ENCODE results near the gene TRMT1.

TRMT1 gene

GRCh38 chr19:13117772-13118423 lies 1.4 kb upstream of the TRMT1 start, which contains the start of gene NACC1:
Gene NACC1 (plus strand): TSS chr19:13118264. CDS start chr19:13135208, 16,944 bp downstream.
- TF ChIP-seq CTCF (IDR thresholded peaks at IDR 0.05; ENCODE audit: low read depth, low read length), result no peak
- Histone ChIP-seq H3K36me3 (peaks cover 49% of the 10 kb centered on the region), H3K27me3 (ENCODE audit: insufficient read depth, low read depth, severe bottlenecking) (no peaks in the 10 kb centered on the region), H3K27ac (peak within 1 kb of the TSS; percentile 97), H3K4me3 (ENCODE audit: low read depth, low read length) (peak within 1 kb of the TSS; percentile 96), H3K9me3 (ENCODE audit: severe bottlenecking) (no peaks in the 10 kb centered on the region)
- DNase-seq, result peak; percentile 89

GRCh38 chr19:13117176-13117771 lies 734 bp upstream of the TRMT1 start:
- no peak for DNase-seq
- peak overlapping the region; percentile 88 for H3K27ac ChIP-seq

GRCh38 chr19:13115936-13116281 lies 631 bp downstream of the TRMT1 start:
- Histone ChIP-seq H3K27me3 (ENCODE audit: insufficient read depth, low read depth, severe bottlenecking) (no peaks in the 10 kb centered on the region), H3K9me3 (ENCODE audit: severe bottlenecking) (no peaks in the 10 kb centered on the region), H3K36me3 (peaks cover 51% of the 10 kb centered on the region), H3K27ac (peak overlapping the region; percentile 88), H3K4me3 (ENCODE audit: low read depth, low read length) (peak overlapping the region; percentile 96)
- TF ChIP-seq CTCF (IDR thresholded peaks at IDR 0.05; ENCODE audit: low read depth, low read length), result no peak
- no peak for DNase-seq

More at GRCh38 chr19:13117176-13117771, 734 bp upstream of the TRMT1 start:
- peak overlapping the region; percentile 96 for H3K4me3 ChIP-seq (ENCODE audit: low read depth, low read length)
- peaks cover 55% of the 10 kb centered on the region for H3K36me3 ChIP-seq
- no peak for TF ChIP-seq CTCF (IDR thresholded peaks at IDR 0.05; ENCODE audit: low read depth, low read length)
- no peaks in the 10 kb centered on the region for H3K9me3 ChIP-seq (ENCODE audit: severe bottlenecking)
- no peaks in the 10 kb centered on the region for H3K27me3 ChIP-seq (ENCODE audit: insufficient read depth, low read depth, severe bottlenecking)

GRCh38 chr19:13112555-13112954 lies 4.0 kb downstream of the TRMT1 start:
- Histone ChIP-seq H3K36me3 (peaks cover 38% of the 10 kb centered on the region), H3K9me3 (ENCODE audit: severe bottlenecking) (no peaks in the 10 kb centered on the region), H3K27me3 (ENCODE audit: insufficient read depth, low read depth, severe bottlenecking) (no peaks in the 10 kb centered on the region), H3K27ac (no peak overlapping the region), H3K4me3 (ENCODE audit: low read depth, low read length) (no peak overlapping the region)
- DNase-seq, result no peak
- no peak for TF ChIP-seq CTCF (IDR thresholded peaks at IDR 0.05; ENCODE audit: low read depth, low read length)

- no peak for TF ChIP-seq CTCF (IDR thresholded peaks at IDR 0.05; ENCODE audit: low read depth, low read length)
- no peaks in the 10 kb centered on the region for H3K9me3 ChIP-seq (ENCODE audit: severe bottlenecking)
- peaks cover 43% of the 10 kb centered on the region for H3K36me3 ChIP-seq
- H3K27me3 ChIP-seq (ENCODE audit: insufficient read depth, low read depth, severe bottlenecking), result no peaks in the 10 kb centered on the region
- no peak overlapping the region for H3K27ac ChIP-seq
- no peak for DNase-seq
- H3K4me3 ChIP-seq (ENCODE audit: low read depth, low read length), result no peak overlapping the region
Measured at GRCh38 chr19:13110099-13110610, 6.4 kb downstream of the TRMT1 start.
